Endothelial cell of umbilical vein (primary cell): ENCODE data around the gene WEE2. TPM values are rescaled to one million over a fixed set of nuclear protein-coding genes. Genes with fewer than 3 reads are reported as not detected.

Experiments
- BruUV-seq: library from RNA; stranded (reverse); fragments of 400-500 nt; replicated peaks from 2 replicates; lab custom pipeline; 2021; lab: Mats Ljungman, UMichigan
- CTCF ChIA-PET: fragments of 300-600, 350-600 bp; sonication (Branson Sonifier 250); formaldehyde crosslinking; loops from one replicate; lab custom pipeline; 2021; ENCODE audit warnings: antibody characterized with exemption, inconsistent platforms; lab: Charles Lee
- POLR2A ChIA-PET: fragments of 300-600, 350-600 bp; sonication (Branson Sonifier 250); formaldehyde crosslinking; loops from one replicate; lab custom pipeline; 2021; ENCODE audit warnings: antibody characterized with exemption, inconsistent platforms; lab: Charles Lee
- DNase-seq: peaks from one replicate; pipeline ENCODE4 v3.0.0-alpha.2; 2011; ENCODE audit warnings: low read depth, low spot score
- FAIRE-seq: peaks from 2 replicates; lab custom pipeline; 2011; peaks lifted over from hg19 to GRCh38; lab: Jason Lieb, UNC
- H2AFZ ChIP-seq: 2 replicates; pipeline ENCODE4 v1.6.0; 2012; ENCODE audit warnings: low read depth, low read length, control low read depth, inconsistent platforms
- H3K27ac ChIP-seq: 2 replicates; pipeline ENCODE4 v1.5.1; 2011; ENCODE audit warnings: low read depth, mild to moderate bottlenecking, control low read depth, low read length, moderate library complexity; ENCODE audit not compliant: insufficient read depth
- H3K27me3 ChIP-seq, 2 experiments: 2 replicates each; pipeline versions ENCODE4 v1.6.0 to v1.6.1; 2011; ENCODE audit warnings: low read length in 2 of 2, mixed read lengths in 1 of 2; ENCODE audit not compliant: control insufficient read depth in 2 of 2, insufficient read depth in 2 of 2
- H3K36me3 ChIP-seq, 2 experiments: 2 replicates in 1 of 2; 3 replicates in 1 of 2; pipeline ENCODE4 v1.5.1; 2011; ENCODE audit warnings: low read length in 2 of 2, mild to moderate bottlenecking in 1 of 2, moderate library complexity in 1 of 2; ENCODE audit not compliant: control insufficient read depth in 2 of 2, insufficient read depth in 2 of 2; ENCODE audit errors: extremely low read depth in 1 of 2
- H3K4me1 ChIP-seq: 3 replicates; pipeline ENCODE4 v1.5.1; 2011; ENCODE audit warnings: mild to moderate bottlenecking, low read length; ENCODE audit not compliant: control insufficient read depth, insufficient read depth; ENCODE audit errors: extremely low read depth
- H3K4me2 ChIP-seq: 2 replicates; pipeline ENCODE4 v1.6.1; 2011; ENCODE audit warnings: low read length, control low read depth, mixed read lengths; ENCODE audit not compliant: insufficient read depth
- H3K4me3 ChIP-seq, 3 experiments: fragments of 200-600 bp in 1 of 3; sonication (generic), shearing (Covaris generic) in 1 of 3; replicated peaks in 1 of 3; 2 replicates each; pipeline ENCODE4 v1.5.1; 2011 to 2016; ENCODE audit warnings: control low read depth in 3 of 3, low read length in 3 of 3, mild to moderate bottlenecking in 2 of 3, inconsistent platforms in 1 of 3, low read depth in 1 of 3, moderate library complexity in 1 of 3; ENCODE audit not compliant: insufficient read depth in 1 of 3
- H3K79me2 ChIP-seq: 2 replicates; pipeline ENCODE4 v1.6.0; 2012; ENCODE audit warnings: low read length, inconsistent platforms; ENCODE audit not compliant: control insufficient read depth, insufficient read depth
- H3K9ac ChIP-seq: replicated peaks from 2 replicates; pipeline ENCODE3; 2011; ENCODE audit warnings: low read length, control low read depth; ENCODE audit not compliant: insufficient read depth; ENCODE audit errors: extremely low read depth
- H3K9me1 ChIP-seq: replicated peaks from 3 replicates; pipeline ENCODE4 v1.6.0; 2011; ENCODE audit warnings: mild to moderate bottlenecking, low read length; ENCODE audit not compliant: control insufficient read depth, insufficient read depth; ENCODE audit errors: extremely low read depth
- H3K9me3 ChIP-seq: replicated peaks from 2 replicates; pipeline ENCODE4 v1.5.1; 2012; ENCODE audit warnings: low read length, inconsistent platforms; ENCODE audit not compliant: control insufficient read depth, insufficient read depth
- H4K20me1 ChIP-seq: replicated peaks from 2 replicates; pipeline ENCODE3; 2011; ENCODE audit warnings: mild to moderate bottlenecking, low read length; ENCODE audit not compliant: control insufficient read depth, insufficient read depth; ENCODE audit errors: extremely low read depth
- EZH2 ChIP-seq: IDR thresholded peaks from 2 replicates; pipeline ENCODE4 v1.6.1; 2012; ENCODE audit warnings: borderline replicate concordance, low read depth, mild to moderate bottlenecking, moderate library complexity, low read length, inconsistent platforms; ENCODE audit not compliant: severe bottlenecking
- FOS ChIP-seq: IDR thresholded peaks from 2 replicates; pipeline ENCODE4 v1.6.1; 2011; ENCODE audit warnings: mild to moderate bottlenecking, low read length, moderate library complexity, borderline replicate concordance; ENCODE audit not compliant: insufficient read depth
- GATA2 ChIP-seq: IDR thresholded peaks from 2 replicates; pipeline ENCODE4 v1.7.0; 2011; ENCODE audit warnings: low read depth, mild to moderate bottlenecking, moderate library complexity, mixed read lengths, low read length; ENCODE audit not compliant: insufficient read length, insufficient read depth
- MYC ChIP-seq: IDR thresholded peaks from one replicate; pipeline ENCODE4 v1.6.1; 2011; ENCODE audit warnings: mild to moderate bottlenecking, low read depth, low read length
- POLR2A ChIP-seq: IDR thresholded peaks from 2 replicates; pipeline ENCODE4 v1.6.1; 2012; ENCODE audit warnings: low read depth, mild to moderate bottlenecking, control low read depth, low read length
- POLR2AphosphoS5 ChIP-seq: IDR thresholded peaks from 2 replicates; pipeline ENCODE4 v1.6.1; 2012; ENCODE audit warnings: low read depth, mild to moderate bottlenecking, control low read depth, low read length, moderate library complexity; ENCODE audit not compliant: insufficient read depth
- dilution Hi-C: fragments of 300-500 bp; cut with MboI; formaldehyde crosslinking; loops from one replicate; pipeline ENCODE4 v1.15.0; 2019; ENCODE audit warnings: low sequenced_read_pairs; ENCODE audit not compliant: extremely low pct_ligation_motif_present
- intact Hi-C: fragments of 100-400 bp; cut with micrococcal nuclease; formaldehyde crosslinking; loops from one replicate; pipeline ENCODE4 v1.10.0; 2022
- polyA plus RNA-seq, 4 experiments: library from polyadenylated mRNA; depleted of rRNA in 3 of 4; stranded (reverse) in 3 of 4; unstranded in 1 of 4; fragments of >200 nt; gene quantifications; 2 replicates each; pipeline versions ENCODE4 v1.2.1 to v1.2.3, GENCODE V29; 2011 to 2012; ENCODE audit warnings: missing spikeins in 1 of 4
- total RNA-seq: library from RNA; stranded (reverse); gene quantifications from 2 replicates; pipeline ENCODE4 v1.2.3, GENCODE V29; 2021
- TF ChIP-seq, protein P1 (sequence below), 2 donors: IDR thresholded peaks; 1 replicate in 1 of 2; 2 replicates in 1 of 2; pipeline ENCODE4 v1.5.1; 2011; ENCODE audit warnings: low read length in 2 of 2, mild to moderate bottlenecking in 2 of 2, moderate library complexity in 2 of 2, control low read depth in 1 of 2, inconsistent platforms in 1 of 2, low read depth in 1 of 2; ENCODE audit not compliant: insufficient read depth in 1 of 2; ENCODE audit errors: extremely low read depth in 1 of 2
- TF ChIP-seq, protein P2 (sequence below): IDR thresholded peaks from 2 replicates; pipeline ENCODE4 v1.6.1; 2011; ENCODE audit not compliant: insufficient read depth, insufficient read length

The WEE2 gene
- total and polyA plus RNA-seq, 2 donors (not counting 3 experiments of a cell fraction or from before 2014, with no cell fraction given): not detected

DNA sequence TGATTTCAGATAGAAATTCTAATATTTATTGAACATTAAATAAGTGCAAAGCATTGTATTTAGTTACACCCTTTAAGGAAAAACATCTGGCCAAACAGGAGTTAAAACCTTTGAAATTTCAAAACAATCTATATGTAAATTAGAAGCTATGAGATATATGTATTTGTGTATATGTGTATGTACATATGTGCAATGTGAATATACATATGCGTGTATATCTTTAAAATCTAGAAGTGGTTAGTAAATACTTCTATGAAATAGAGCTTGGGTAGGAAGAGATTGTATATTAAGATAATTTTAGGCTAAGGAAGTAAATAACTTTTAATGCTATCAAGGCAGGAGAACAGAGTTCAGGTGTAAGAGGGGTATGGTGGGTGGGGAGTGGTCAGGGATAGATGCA, 9.3 kb downstream of the WEE2 start:
- TF ChIP-seq MYC (no peak), POLR2AphosphoS5 (no peak), GATA2 (no peak), FOS (no peak), EZH2 (no peak), POLR2A (no peak)
- TF ChIP-seq, protein P1, sequence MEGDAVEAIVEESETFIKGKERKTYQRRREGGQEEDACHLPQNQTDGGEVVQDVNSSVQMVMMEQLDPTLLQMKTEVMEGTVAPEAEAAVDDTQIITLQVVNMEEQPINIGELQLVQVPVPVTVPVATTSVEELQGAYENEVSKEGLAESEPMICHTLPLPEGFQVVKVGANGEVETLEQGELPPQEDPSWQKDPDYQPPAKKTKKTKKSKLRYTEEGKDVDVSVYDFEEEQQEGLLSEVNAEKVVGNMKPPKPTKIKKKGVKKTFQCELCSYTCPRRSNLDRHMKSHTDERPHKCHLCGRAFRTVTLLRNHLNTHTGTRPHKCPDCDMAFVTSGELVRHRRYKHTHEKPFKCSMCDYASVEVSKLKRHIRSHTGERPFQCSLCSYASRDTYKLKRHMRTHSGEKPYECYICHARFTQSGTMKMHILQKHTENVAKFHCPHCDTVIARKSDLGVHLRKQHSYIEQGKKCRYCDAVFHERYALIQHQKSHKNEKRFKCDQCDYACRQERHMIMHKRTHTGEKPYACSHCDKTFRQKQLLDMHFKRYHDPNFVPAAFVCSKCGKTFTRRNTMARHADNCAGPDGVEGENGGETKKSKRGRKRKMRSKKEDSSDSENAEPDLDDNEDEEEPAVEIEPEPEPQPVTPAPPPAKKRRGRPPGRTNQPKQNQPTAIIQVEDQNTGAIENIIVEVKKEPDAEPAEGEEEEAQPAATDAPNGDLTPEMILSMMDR (IDR thresholded peaks at IDR 0.05; ENCODE audit: extremely low read depth in 1 of 2, insufficient read depth in 1 of 2, low read depth in 1 of 2, low read length in 2 of 2): no peak
- TF ChIP-seq, protein P2, sequence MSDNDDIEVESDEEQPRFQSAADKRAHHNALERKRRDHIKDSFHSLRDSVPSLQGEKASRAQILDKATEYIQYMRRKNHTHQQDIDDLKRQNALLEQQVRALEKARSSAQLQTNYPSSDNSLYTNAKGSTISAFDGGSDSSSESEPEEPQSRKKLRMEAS: no peak
- no peak overlapping the region for H2AFZ ChIP-seq
- DNase-seq (no peak), FAIRE-seq (no peak)
- H3K4me3 ChIP-seq: no peak overlapping the region
- no TSS peak for BruUV-seq
- intact Hi-C loops: no loop called here
- ChIA-PET CTCF (interaction anchor here (1.6 kb wide), 2 partner anchors 9 to 63 kb away, joined by 4 to 5 read pairs; no protein-coding TSS in a partner anchor), POLR2A (no interaction called here)
- peaks cover 2 to 3% of the 10 kb centered on the region in 2 experiments for H3K27me3 ChIP-seq
- no peak overlapping the region for H3K4me2 ChIP-seq
- H4K20me1 ChIP-seq: no peaks in the 10 kb centered on the region
- H3K9ac ChIP-seq: no peak overlapping the region
- H3K36me3 ChIP-seq: no peaks in the 10 kb centered on the region
- no peaks in the 10 kb centered on the region for H3K79me2 ChIP-seq
- no peaks in the 10 kb centered on the region for H3K9me1 ChIP-seq
- H3K27ac ChIP-seq: no peak overlapping the region
- no peaks in the 10 kb centered on the region for H3K9me3 ChIP-seq
- no peaks in the 10 kb centered on the region for H3K4me1 ChIP-seq
- dilution Hi-C loops: no loop called here
